ENCODE measurements around the gene RGS7. TPM values are rescaled to one million over a fixed set of nuclear protein-coding genes. Genes with fewer than 3 reads are reported as not detected.

RGS7 gene
- total RNA-seq, 1 experiment from 2014 or later: not detected

GRCh38 chr1:240854367-240854766, 502.6 kb downstream of the RGS7 start:
- no peak overlapping the region; the same call in 1 of the 2 replicates for H2AFZ ChIP-seq (ENCODE audit: low read length)
- no peaks in the 10 kb centered on the region for H3K27me3 ChIP-seq (ENCODE audit: low read length)
- H3K9me3 ChIP-seq (ENCODE audit: low read length): no peaks in the 10 kb centered on the region
- no peak overlapping the region for H3K27ac ChIP-seq (ENCODE audit: low read length)
- H3K36me3 ChIP-seq (ENCODE audit: insufficient read depth, low read length): no peaks in the 10 kb centered on the region
- H4K20me1 ChIP-seq (ENCODE audit: insufficient read depth, low read depth, low read length): no peaks in the 10 kb centered on the region
- no peaks in the 10 kb centered on the region for H3K4me1 ChIP-seq (ENCODE audit: low read length)
- no peak overlapping the region for H3K9ac ChIP-seq (ENCODE audit: low read length)
- no peaks in the 10 kb centered on the region; the same call in 1 of the 2 replicates for H3K9me2 ChIP-seq (replicated peaks; ENCODE audit: insufficient read depth, low read length)
- no peak for DNase-seq
- H3K4me3 ChIP-seq (ENCODE audit: low read length): no peak overlapping the region
- no peak overlapping the region for H3K4me2 ChIP-seq (ENCODE audit: low read depth, low read length, poor library complexity, severe bottlenecking)
- no peaks in the 10 kb centered on the region for H3K79me2 ChIP-seq (ENCODE audit: low read length)

GRCh38 chr1:240847325-240847724, 509.7 kb downstream of the RGS7 start:
- Histone ChIP-seq H3K4me3 (ENCODE audit: low read length) (no peak overlapping the region), H3K79me2 (ENCODE audit: low read length) (no peaks in the 10 kb centered on the region), H3K9me3 (ENCODE audit: low read length) (no peaks in the 10 kb centered on the region), H3K4me1 (ENCODE audit: low read length) (no peaks in the 10 kb centered on the region), H3K27me3 (ENCODE audit: low read length) (no peaks in the 10 kb centered on the region), H3K27ac (ENCODE audit: low read length) (no peak overlapping the region), H4K20me1 (ENCODE audit: insufficient read depth, low read depth, low read length) (no peaks in the 10 kb centered on the region), H3K36me3 (ENCODE audit: insufficient read depth, low read length) (no peaks in the 10 kb centered on the region), H3K4me2 (ENCODE audit: low read depth, low read length, poor library complexity, severe bottlenecking) (no peak overlapping the region), H3K9ac (ENCODE audit: low read length) (no peak overlapping the region), H2AFZ (ENCODE audit: low read length) (no peak overlapping the region), H3K9me2 (replicated peaks; ENCODE audit: insufficient read depth, low read length) (no peaks in the 10 kb centered on the region; the same call in 1 of the 2 replicates)
- DNase-seq: no peak

- peak overlapping the region; percentile 37 for H3K4me2 ChIP-seq (ENCODE audit: low read depth, low read length, poor library complexity, severe bottlenecking)
- no peaks in the 10 kb centered on the region for H3K36me3 ChIP-seq (ENCODE audit: insufficient read depth, low read length)
- no peaks in the 10 kb centered on the region for H3K9me2 ChIP-seq (replicated peaks; ENCODE audit: insufficient read depth, low read length)
- H3K9me3 ChIP-seq (ENCODE audit: low read length): no peaks in the 10 kb centered on the region
- no peak overlapping the region for H3K9ac ChIP-seq (ENCODE audit: low read length)
- H2AFZ ChIP-seq (ENCODE audit: low read length): no peak overlapping the region
- H4K20me1 ChIP-seq (ENCODE audit: insufficient read depth, low read depth, low read length): no peaks in the 10 kb centered on the region
- H3K4me3 ChIP-seq (ENCODE audit: low read length): no peak overlapping the region
- no peaks in the 10 kb centered on the region for H3K27me3 ChIP-seq (ENCODE audit: low read length)
- no peak overlapping the region for H3K27ac ChIP-seq (ENCODE audit: low read length)
- no peak for DNase-seq
- no peaks in the 10 kb centered on the region for H3K79me2 ChIP-seq (ENCODE audit: low read length)
- H3K4me1 ChIP-seq (ENCODE audit: low read length): no peaks in the 10 kb centered on the region
Measured at GRCh38 chr1:240844486-240844885, 512.5 kb downstream of the RGS7 start.

DNA sequence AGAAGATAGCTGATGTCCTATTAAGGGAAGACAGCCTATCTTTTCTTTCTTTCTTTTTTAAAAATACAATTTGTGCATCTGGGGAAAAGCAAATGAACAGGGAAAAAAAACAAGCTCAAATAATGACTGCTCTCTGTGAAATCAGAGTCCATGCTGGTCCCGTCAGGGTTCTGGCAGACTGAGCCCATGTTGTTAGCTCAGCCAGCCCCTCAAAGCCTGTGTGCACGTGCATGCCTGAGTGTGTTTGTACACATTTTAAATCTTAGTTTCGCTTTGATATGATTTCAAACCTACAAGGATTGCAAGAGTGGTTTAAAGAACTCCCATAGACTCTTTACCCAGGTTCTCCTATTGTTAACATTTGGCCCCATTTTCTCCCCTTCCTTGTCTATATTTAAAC, 513.2 kb downstream of the RGS7 start:
- no peak for DNase-seq
- Histone ChIP-seq H3K9ac (ENCODE audit: low read length) (no peak overlapping the region), H2AFZ (ENCODE audit: low read length) (no peak overlapping the region), H3K9me3 (ENCODE audit: low read length) (no peaks in the 10 kb centered on the region), H3K4me2 (ENCODE audit: low read depth, low read length, poor library complexity, severe bottlenecking) (peak overlapping the region; percentile 37), H3K27me3 (ENCODE audit: low read length) (no peaks in the 10 kb centered on the region), H3K9me2 (replicated peaks; ENCODE audit: insufficient read depth, low read length) (no peaks in the 10 kb centered on the region), H4K20me1 (ENCODE audit: insufficient read depth, low read depth, low read length) (no peaks in the 10 kb centered on the region), H3K27ac (ENCODE audit: low read length) (no peak overlapping the region), H3K4me3 (ENCODE audit: low read length) (no peak overlapping the region), H3K79me2 (ENCODE audit: low read length) (no peaks in the 10 kb centered on the region), H3K4me1 (ENCODE audit: low read length) (no peaks in the 10 kb centered on the region), H3K36me3 (ENCODE audit: insufficient read depth, low read length) (no peaks in the 10 kb centered on the region)

- Histone ChIP-seq H3K9ac (ENCODE audit: low read length) (no peak overlapping the region), H3K4me2 (ENCODE audit: low read depth, low read length, poor library complexity, severe bottlenecking) (no peak overlapping the region), H4K20me1 (ENCODE audit: insufficient read depth, low read depth, low read length) (no peaks in the 10 kb centered on the region), H3K4me1 (ENCODE audit: low read length) (no peaks in the 10 kb centered on the region; the same call in 1 of the 2 replicates), H3K9me2 (replicated peaks; ENCODE audit: insufficient read depth, low read length) (no peaks in the 10 kb centered on the region), H3K27ac (ENCODE audit: low read length) (no peak overlapping the region), H3K27me3 (ENCODE audit: low read length) (no peaks in the 10 kb centered on the region), H2AFZ (ENCODE audit: low read length) (no peak overlapping the region), H3K36me3 (ENCODE audit: insufficient read depth, low read length) (no peaks in the 10 kb centered on the region), H3K79me2 (ENCODE audit: low read length) (no peaks in the 10 kb centered on the region), H3K4me3 (ENCODE audit: low read length) (no peak overlapping the region), H3K9me3 (ENCODE audit: low read length) (no peaks in the 10 kb centered on the region)
- no peak for DNase-seq
Measured at GRCh38 chr1:240836271-240836670, 520.7 kb downstream of the RGS7 start.

- H3K36me3 ChIP-seq (ENCODE audit: insufficient read depth, low read length): no peaks in the 10 kb centered on the region
- DNase-seq: no peak
- H3K4me1 ChIP-seq (ENCODE audit: low read length): no peaks in the 10 kb centered on the region; the same call in 1 of the 2 replicates
- no peaks in the 10 kb centered on the region for H4K20me1 ChIP-seq (ENCODE audit: insufficient read depth, low read depth, low read length)
- H2AFZ ChIP-seq (ENCODE audit: low read length): no peak overlapping the region
- no peak overlapping the region for H3K9ac ChIP-seq (ENCODE audit: low read length)
- H3K27ac ChIP-seq (ENCODE audit: low read length): no peak overlapping the region
- no peaks in the 10 kb centered on the region for H3K27me3 ChIP-seq (ENCODE audit: low read length)
- no peak overlapping the region for H3K4me3 ChIP-seq (ENCODE audit: low read length)
- H3K9me2 ChIP-seq (replicated peaks; ENCODE audit: insufficient read depth, low read length): no peaks in the 10 kb centered on the region
- H3K79me2 ChIP-seq (ENCODE audit: low read length): no peaks in the 10 kb centered on the region
- no peak overlapping the region for H3K4me2 ChIP-seq (ENCODE audit: low read depth, low read length, poor library complexity, severe bottlenecking)
- H3K9me3 ChIP-seq (ENCODE audit: low read length): no peaks in the 10 kb centered on the region
Measured at GRCh38 chr1:240835291-240835690, 521.7 kb downstream of the RGS7 start.

DNA sequence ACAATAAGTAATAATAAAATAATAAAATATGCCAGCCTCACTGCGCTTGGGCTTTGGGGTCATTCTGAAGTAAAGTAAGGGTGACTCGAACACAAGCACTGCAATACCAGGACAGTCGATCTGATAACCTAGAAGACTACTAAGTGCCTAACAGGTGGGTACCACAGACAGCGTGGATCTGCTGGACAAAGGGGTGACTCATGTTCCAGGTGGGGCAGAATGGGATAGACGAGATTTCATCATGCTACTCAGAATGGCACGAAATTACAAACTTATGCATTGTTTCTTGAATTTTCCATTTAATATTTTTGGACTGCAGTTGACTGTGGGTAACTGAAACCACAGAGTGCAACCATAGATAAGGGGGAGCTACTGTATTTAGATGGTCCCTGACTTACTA, 523.9 kb downstream of the RGS7 start:
- Histone ChIP-seq H3K4me1 (ENCODE audit: low read length) (no peaks in the 10 kb centered on the region; the same call in 1 of the 2 replicates), H3K4me2 (ENCODE audit: low read depth, low read length, poor library complexity, severe bottlenecking) (no peak overlapping the region), H4K20me1 (ENCODE audit: insufficient read depth, low read depth, low read length) (no peaks in the 10 kb centered on the region), H3K27me3 (ENCODE audit: low read length) (no peaks in the 10 kb centered on the region), H3K79me2 (ENCODE audit: low read length) (no peaks in the 10 kb centered on the region), H2AFZ (ENCODE audit: low read length) (no peak overlapping the region), H3K9ac (ENCODE audit: low read length) (no peak overlapping the region), H3K4me3 (ENCODE audit: low read length) (no peak overlapping the region), H3K27ac (ENCODE audit: low read length) (no peak overlapping the region), H3K9me2 (replicated peaks; ENCODE audit: insufficient read depth, low read length) (no peaks in the 10 kb centered on the region), H3K9me3 (ENCODE audit: low read length) (no peaks in the 10 kb centered on the region), H3K36me3 (ENCODE audit: insufficient read depth, low read length) (no peaks in the 10 kb centered on the region)
- no peak for DNase-seq

DNA sequence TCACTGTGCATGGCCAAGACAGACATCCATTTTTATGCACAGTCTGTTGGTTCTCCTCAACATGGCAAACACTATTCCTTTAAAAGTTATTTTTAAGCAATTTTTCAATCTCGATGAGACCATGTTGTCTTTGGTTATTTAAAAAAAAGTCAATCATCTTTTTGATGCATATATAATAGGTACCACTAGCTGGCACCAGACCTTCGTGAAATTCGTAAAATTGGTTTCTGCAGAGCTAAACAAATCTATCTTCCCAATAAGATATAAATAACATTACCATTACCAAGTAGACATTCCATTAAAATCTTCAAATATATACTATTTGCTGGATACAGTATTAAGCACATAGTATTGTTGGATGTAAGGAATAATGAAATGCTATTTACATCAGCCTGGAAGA, 525.1 kb downstream of the RGS7 start:
- Histone ChIP-seq H3K4me2 (ENCODE audit: low read depth, low read length, poor library complexity, severe bottlenecking) (peak overlapping the region; percentile 13), H3K36me3 (ENCODE audit: insufficient read depth, low read length) (no peaks in the 10 kb centered on the region), H3K27ac (ENCODE audit: low read length) (no peak overlapping the region), H3K9me3 (ENCODE audit: low read length) (no peaks in the 10 kb centered on the region), H3K9me2 (replicated peaks; ENCODE audit: insufficient read depth, low read length) (no peaks in the 10 kb centered on the region), H3K9ac (ENCODE audit: low read length) (no peak overlapping the region), H3K4me1 (ENCODE audit: low read length) (no peaks in the 10 kb centered on the region; the same call in 1 of the 2 replicates), H3K4me3 (ENCODE audit: low read length) (no peak overlapping the region), H4K20me1 (ENCODE audit: insufficient read depth, low read depth, low read length) (no peaks in the 10 kb centered on the region), H3K27me3 (ENCODE audit: low read length) (no peaks in the 10 kb centered on the region), H3K79me2 (ENCODE audit: low read length) (no peaks in the 10 kb centered on the region), H2AFZ (ENCODE audit: low read length) (no peak overlapping the region)
- DNase-seq: peak; percentile 51

- Histone ChIP-seq H2AFZ (ENCODE audit: low read length) (no peak overlapping the region), H3K27me3 (ENCODE audit: low read length) (no peaks in the 10 kb centered on the region), H3K27ac (ENCODE audit: low read length) (no peak overlapping the region)
Measured at GRCh38 chr1:240831191-240831631, 525.8 kb downstream of the RGS7 start.

More at GRCh38 chr1:240831191-240831631, 525.8 kb downstream of the RGS7 start:
- Histone ChIP-seq H3K9me2 (replicated peaks; ENCODE audit: insufficient read depth, low read length) (no peaks in the 10 kb centered on the region), H3K4me2 (ENCODE audit: low read depth, low read length, poor library complexity, severe bottlenecking) (no peak overlapping the region), H3K4me3 (ENCODE audit: low read length) (no peak overlapping the region), H4K20me1 (ENCODE audit: insufficient read depth, low read depth, low read length) (no peaks in the 10 kb centered on the region), H3K9ac (ENCODE audit: low read length) (no peak overlapping the region), H3K4me1 (ENCODE audit: low read length) (no peaks in the 10 kb centered on the region; the same call in 1 of the 2 replicates), H3K9me3 (ENCODE audit: low read length) (no peaks in the 10 kb centered on the region), H3K79me2 (ENCODE audit: low read length) (no peaks in the 10 kb centered on the region), H3K36me3 (ENCODE audit: insufficient read depth, low read length) (no peaks in the 10 kb centered on the region)
- no peak for DNase-seq
